Activated effector memory CD4-positive, alpha-beta T cell treated with Interleukin-2 at 50 U/mL for 16 hours (primary cell): Measurements from ENCODE around the gene SAMD9.
A peak's percentile ranks its signal among the peaks of the same experiment; 100 is the strongest.
"Not testable (repeated sequence)": the region's sequence is repeated elsewhere in the genome, so short reads cannot be mapped to it uniquely, and the experiment has no call there.

Source experiments
- DNase-seq: peaks from one replicate; pipeline ENCODE4 v3.0.0-alpha.2; 2020

SAMD9 gene

DNA sequence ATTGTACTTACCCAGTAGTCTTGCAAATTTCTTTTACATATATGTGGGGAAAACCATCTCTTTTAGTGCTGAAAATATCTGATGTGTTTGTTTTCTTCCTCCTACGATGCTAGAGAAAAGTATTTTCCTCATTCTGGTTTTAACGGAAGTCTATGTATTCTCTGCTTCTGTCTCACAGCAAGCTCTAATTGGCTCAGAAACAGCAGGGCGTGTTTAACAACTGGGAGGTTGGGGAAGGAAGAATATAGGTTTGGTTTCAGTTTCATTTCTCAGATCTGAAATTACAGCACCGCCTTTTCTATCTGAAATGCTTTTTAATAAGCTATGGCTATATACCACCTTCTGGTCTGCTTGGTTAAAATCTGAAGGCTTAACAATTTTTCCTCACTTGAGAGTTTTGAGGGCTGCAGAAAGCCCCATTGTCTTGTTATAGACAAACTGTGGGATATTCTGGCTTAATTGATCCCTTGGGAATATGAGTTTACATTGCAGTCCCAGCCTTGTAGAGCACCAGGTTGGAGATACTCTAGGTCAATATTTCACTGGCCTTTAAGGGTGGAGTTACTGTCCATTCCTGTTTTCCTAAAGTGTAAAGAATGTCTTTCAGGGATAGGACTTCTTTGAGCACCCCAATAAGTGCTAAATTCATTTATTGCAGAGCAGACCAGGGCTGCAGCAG, at the start of gene SAMD9:
Gene SAMD9, minus strand, starts transcription at position 128 of the 679 bp plus-strand sequence. CDS start 11,882 bp downstream, outside the sequence.
- DNase-seq: peak; percentile 16

DNA sequence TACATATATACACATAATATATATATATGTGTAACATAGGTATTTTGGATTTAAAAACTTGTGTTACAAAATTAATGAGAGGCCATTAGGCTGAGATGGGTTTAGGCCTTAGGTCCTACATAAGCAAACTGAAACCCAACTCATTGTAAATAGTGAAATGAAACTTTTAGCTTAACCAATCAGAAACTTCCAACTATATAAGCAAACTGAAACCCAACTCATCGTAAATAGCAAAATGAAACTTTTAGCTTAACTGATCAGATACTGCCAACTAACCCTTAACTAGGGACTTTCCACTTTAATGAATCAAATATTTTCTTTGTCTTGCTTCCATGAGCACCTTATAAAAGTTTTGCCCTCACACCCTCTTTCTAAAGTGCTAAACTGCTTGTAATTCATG, 47.7 kb upstream of the SAMD9 start:
- DNase-seq: no peak

DNA sequence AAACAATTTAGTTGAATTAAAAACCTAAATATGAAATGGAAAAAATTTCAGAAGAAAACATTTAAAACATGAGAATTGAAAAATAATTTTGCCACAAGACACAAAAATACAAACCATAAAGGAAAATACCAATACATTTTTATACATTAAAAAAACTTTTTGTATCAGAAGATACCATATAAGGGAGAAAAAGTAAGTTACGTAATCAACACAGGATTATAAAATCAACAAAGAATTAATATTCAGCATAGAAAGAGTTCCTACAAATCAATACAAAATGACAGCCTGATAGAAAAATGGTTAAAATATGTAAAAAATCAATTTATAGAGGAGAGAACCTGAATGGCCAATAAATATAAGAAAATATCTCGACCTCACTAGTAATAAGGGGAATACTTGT, 47.0 kb upstream of the SAMD9 start:
- DNase-seq: no peak

- no peak for DNase-seq
Measured at GRCh38 chr7:93161181-93161762, 43.5 kb upstream of the SAMD9 start.

DNA sequence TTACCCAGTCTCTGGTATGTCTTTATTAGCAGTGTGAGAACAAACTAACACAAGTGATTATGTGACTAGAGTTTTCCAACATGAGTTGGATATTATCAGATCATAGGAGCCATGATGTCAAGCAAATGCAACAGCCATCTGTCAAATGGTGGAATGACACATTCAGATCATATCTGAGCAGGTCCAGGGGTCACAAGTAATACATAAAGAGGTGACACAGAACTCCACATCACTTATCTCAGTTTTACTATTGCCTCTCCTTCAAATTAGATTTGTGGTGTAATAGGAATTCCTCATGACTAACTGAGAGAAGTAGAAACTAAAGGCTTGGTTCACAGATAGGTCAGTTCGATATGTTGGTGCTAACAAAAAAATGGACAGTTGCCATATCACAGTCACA, 42.6 kb upstream of the SAMD9 start:
- DNase-seq: no peak

DNA sequence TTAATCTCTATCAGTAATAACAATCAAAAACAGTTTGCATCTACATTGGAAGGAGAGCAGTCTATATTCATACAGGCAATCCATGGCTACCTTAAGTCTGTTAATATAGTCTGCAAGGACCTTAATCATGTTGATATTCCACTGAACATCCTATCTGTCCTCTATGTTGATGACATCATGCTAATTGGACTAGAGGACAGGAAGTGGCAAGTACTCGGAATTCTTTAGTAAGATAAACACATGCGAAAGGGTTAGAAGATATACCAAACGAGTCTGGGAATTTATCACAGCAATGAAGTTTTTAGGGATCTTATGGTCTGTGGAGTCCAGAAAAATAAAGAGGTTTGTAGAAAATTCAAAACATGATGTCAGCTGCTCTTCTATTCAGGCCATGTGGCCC, 41.7 kb upstream of the SAMD9 start:
- no peak for DNase-seq

- no peak for DNase-seq
Measured at GRCh38 chr7:93156884-93157283, 39.1 kb upstream of the SAMD9 start.

- no peak for DNase-seq
Measured at GRCh38 chr7:93150200-93150835, 32.5 kb upstream of the SAMD9 start.

- DNase-seq: no peak
Measured at GRCh38 chr7:93148727-93149126, 30.9 kb upstream of the SAMD9 start.

DNA sequence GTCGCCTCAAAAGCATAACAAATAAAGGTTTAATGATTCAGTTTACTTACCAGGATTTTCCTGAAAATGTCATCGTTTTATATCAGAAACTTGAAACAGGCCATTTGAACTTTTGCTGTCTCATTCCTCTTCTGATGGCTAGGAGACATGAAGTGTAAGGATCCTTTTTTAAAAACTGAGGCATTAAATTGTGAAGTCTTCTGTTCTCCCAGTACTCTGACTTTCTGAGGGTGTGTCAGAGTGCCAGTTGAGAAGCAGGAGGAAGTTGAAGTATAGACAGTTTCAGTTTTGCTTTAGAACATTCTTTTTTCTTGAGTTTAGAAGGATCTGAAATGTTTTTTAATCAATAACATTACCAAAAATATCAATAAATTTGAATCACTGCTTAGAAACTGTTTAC, 30.4 kb upstream of the SAMD9 start, which contains the start of gene SAMD9L:
Gene SAMD9L, minus strand, starts transcription at position 242 of the 400 bp plus-strand sequence. CDS start 12,414 bp downstream, outside the sequence.
- DNase-seq: no peak

DNA sequence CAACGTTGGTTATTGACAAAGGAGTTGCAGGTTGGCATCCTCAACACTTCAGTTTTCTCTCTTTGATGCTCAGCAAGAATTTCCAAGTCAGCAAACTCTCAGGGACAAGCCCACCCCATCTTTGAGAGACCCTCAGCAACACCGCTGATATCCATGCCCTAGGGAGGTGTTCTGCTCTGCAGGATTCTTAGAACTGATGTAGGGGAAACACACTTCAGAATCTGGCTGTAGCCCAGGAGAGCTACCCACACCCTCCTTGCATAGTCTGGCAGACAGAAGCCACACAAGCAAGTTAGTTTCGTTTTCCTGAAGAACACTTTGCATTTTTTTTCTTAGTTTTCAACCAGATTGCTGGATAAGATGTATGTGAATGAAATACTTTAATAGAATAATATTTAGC, 29.6 kb upstream of the SAMD9 start:
- peak; percentile 12 for DNase-seq

GRCh38 chr7:93146472-93147141, 28.8 kb upstream of the SAMD9 start:
- DNase-seq: no peak

DNA sequence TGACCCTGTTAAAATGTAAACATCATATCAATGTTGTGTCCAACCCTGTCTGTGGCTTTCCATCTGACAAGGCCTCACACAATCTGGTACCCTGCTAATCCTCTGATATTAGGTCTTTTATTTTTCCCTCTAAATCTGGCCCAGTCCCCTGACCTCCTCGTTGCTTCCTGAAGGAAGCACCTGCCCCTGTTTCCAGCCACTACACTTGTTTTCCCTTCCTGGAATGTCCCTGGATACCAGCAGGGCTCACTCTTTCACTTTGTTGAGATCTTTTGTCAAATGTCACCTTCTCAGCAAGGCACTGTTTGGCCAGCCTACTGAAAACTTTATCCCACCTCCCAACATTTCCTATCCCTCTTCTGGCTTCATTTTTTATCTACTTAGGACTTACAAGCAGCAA, 28.3 kb upstream of the SAMD9 start:
- DNase-seq: no peak

DNA sequence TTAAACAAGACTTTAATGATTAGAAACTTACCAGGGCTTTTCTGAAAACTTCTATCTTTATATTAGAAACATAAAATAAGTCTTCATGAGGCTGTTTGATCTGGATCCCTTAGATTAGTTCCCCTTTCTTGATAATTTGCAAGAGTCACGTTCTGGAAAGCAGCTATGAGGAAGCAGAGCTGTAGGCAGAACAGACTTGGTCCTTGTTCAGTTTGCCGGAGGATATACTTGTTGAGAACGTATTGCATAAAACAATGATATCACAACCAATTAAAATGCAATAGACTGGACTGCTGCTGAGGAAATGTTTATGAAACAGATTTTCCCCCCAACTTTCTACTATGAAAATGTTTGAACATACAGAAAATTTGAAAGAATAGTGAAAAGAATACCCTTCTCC, 27.6 kb upstream of the SAMD9 start:
- no peak for DNase-seq

DNA sequence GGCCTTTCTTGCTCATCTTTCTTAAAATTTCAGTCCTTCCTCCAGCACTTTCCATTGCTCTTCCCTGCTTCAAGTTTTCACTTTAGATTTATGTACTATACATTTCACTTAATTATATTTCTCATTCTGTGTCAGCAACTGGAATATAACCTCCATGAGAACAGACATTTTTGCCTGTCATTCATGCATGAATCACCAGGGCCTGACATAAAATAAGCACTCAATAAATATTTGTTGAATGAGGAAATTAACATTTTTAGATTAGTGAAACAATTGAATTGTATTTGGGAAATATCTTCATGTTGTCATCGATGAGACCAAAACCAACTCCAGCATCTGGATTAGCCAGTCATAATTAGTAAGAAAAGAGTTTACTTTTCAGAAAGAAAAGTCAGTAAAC, 24.3 kb upstream of the SAMD9 start:
- DNase-seq: no peak

DNA sequence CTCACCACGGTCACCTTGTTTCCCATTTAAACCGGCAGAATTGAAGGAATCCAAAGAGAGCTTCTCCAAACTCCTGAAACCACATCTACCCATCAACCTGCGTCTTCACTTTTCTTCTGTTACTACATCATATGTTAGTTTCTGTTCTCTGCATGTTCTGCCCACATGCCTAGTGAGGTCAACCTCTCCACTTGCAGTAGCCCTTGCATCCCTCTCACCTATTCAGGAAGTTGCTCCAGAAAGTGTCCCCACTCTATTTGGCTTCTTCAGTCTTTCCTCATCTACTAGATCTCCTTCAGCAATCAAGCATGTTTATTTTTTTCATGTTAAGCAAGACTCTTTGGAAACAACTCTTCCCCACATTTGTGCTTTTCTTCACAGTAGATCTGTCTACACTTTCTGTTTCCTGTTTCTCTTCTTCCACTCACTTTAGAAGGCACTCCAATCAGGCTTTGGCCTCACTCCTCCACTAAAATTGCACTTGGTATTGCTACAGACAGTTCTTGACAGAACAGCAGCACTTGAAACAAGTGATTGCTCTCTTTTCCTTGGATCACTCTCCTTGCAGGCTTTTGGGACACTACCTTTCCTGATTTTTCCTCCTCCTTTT, 22.9 kb upstream of the SAMD9 start:
- DNase-seq: no peak

- no peak for DNase-seq
Measured at GRCh38 chr7:93138576-93138975, 20.8 kb upstream of the SAMD9 start.

- no peak for DNase-seq
Measured at GRCh38 chr7:93133005-93133404, 15.2 kb upstream of the SAMD9 start.

- no peak for DNase-seq
Measured at GRCh38 chr7:93132216-93132615, 14.4 kb upstream of the SAMD9 start.

- DNase-seq: not testable (repeated sequence)
Measured at GRCh38 chr7:93126954-93127353, 9.2 kb upstream of the SAMD9 start.

DNA sequence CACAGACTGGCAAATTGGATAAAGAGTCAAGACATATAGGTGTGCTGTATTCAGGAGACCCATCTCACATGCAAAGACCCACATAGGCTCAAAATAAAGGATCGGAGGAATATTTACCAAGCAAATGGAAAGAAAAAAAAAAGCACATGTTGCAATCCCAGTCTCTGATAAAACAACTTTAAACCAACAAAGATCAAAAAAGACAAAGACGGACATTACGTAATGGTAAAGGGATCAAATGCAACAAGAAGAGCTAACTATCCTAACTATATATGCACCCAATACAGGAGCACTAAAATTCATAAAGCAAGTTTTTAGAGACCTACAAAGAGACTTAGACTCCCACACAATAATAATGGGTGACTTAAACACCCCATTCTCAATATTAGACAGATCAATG, 5.8 kb upstream of the SAMD9 start:
- not testable (repeated sequence) for DNase-seq

DNA sequence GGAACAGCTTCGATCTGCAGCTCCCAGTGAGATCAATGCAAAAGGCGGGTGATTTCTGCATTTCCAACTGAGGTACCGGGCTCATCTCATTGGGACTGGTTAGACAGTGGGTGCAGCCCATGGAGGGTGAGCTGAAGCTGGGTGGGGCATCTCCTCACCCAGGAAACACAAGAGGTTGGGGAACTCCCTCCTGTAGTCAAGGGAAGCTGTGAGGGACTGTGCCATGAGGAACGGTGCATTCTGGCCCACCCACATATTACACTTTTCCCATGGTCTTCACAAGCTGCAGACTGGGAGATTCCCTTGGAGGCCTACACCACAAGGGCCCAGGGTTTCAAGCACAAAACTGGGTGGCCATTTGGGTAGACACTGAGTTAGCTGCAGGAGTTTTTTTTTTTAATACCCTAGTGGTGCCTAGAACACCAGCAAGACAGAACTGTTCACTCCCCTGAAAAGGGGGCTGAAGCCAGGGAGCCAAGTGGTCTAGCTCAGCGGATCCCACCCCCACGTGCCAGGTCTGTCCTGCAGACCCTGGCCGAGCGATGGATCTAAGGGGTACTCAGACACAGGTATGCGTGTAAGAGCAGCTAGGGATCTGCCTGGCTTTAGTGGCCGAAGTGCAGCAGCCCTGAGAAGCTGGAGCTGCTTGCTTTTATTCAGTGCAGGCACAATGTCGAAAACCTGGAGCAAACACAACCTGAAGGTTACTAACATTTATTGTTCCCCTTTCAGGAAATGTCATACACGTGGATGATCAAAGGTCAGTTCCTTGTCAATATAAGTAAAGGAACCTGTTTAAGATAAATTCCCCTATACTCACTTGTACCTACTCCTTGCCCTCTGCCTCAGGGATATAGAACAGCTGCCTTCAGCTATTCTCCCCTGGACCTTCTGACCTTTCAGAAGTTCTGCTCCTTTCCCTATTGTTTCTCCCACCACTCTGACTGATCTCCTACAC, 3.1 kb upstream of the SAMD9 start:
- no peak for DNase-seq
